Measurements from ENCODE around the gene HSPA12B. TPM values are rescaled to one million over a fixed set of nuclear protein-coding genes. Genes with fewer than 3 reads are reported as not detected.

Gene HSPA12B
- total and polyA plus RNA-seq, 2 of the 13 experiments (the other 11 are each of a cell fraction or from before 2014, with no cell fraction given) = 0.01 TPM; not detected in 1

DNA sequence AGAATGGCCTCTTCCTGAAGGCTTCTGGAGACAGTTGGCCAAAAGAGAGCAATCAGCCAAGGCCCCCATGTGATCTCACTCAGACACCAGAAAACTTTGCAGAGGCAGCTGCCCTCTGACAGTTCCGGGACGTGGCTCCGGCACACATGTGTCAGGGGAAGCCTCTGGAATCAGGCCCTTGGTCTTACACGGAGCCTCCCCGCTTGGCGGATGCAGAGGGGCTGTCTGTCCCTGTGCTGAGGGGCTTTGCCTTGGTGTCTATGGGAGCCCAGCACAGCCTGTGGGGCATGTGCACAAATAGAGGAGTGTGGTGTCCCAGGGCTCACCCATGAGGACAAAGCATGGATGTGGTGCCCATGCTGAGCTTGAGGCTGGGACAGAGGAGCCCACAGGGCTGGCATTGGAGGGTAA, 33.9 kb upstream of the HSPA12B start (continued):
- TF ChIP-seq, protein P1, sequence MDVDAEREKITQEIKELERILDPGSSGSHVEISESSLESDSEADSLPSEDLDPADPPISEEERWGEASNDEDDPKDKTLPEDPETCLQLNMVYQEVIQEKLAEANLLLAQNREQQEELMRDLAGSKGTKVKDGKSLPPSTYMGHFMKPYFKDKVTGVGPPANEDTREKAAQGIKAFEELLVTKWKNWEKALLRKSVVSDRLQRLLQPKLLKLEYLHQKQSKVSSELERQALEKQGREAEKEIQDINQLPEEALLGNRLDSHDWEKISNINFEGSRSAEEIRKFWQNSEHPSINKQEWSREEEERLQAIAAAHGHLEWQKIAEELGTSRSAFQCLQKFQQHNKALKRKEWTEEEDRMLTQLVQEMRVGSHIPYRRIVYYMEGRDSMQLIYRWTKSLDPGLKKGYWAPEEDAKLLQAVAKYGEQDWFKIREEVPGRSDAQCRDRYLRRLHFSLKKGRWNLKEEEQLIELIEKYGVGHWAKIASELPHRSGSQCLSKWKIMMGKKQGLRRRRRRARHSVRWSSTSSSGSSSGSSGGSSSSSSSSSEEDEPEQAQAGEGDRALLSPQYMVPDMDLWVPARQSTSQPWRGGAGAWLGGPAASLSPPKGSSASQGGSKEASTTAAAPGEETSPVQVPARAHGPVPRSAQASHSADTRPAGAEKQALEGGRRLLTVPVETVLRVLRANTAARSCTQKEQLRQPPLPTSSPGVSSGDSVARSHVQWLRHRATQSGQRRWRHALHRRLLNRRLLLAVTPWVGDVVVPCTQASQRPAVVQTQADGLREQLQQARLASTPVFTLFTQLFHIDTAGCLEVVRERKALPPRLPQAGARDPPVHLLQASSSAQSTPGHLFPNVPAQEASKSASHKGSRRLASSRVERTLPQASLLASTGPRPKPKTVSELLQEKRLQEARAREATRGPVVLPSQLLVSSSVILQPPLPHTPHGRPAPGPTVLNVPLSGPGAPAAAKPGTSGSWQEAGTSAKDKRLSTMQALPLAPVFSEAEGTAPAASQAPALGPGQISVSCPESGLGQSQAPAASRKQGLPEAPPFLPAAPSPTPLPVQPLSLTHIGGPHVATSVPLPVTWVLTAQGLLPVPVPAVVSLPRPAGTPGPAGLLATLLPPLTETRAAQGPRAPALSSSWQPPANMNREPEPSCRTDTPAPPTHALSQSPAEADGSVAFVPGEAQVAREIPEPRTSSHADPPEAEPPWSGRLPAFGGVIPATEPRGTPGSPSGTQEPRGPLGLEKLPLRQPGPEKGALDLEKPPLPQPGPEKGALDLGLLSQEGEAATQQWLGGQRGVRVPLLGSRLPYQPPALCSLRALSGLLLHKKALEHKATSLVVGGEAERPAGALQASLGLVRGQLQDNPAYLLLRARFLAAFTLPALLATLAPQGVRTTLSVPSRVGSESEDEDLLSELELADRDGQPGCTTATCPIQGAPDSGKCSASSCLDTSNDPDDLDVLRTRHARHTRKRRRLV (CRISPR knock-in tag; IDR thresholded peaks at IDR 0.05) = no peak

DNA sequence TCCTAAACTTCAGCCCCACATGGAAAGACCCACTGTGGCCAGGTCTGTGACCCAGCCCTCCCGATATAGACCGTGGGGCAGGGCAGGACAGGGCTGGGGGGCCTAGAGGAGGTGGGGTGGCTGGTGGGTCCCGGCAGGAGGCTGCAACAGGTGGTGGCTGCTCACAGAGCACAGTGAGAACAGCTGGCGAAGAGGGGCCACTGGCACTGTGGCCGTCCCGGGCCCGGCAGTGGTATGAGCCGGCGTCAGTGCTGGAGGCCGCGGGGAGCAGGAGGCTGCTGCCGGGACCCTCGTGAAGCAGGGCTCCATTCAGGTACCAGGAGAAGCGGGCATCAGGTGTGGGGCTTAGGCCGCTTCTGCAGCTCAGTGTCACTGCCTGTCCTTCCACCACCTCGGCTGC, 33.4 kb upstream of the HSPA12B start:
- H3K27me3 ChIP-seq (ENCODE audit: control insufficient read depth in 1 of 2, insufficient read depth in 2 of 2, low read length in 2 of 2) = peaks cover 21 to 52% of the 10 kb centered on the region in 2 experiments; a peak in 3 of 5 replicates
- no TSS peak for BruUV-seq (replicated peaks)
- peaks cover 22% of the 10 kb centered on the region for H3K4me1 ChIP-seq (ENCODE audit: insufficient read depth, low read length)
- ChIA-PET CTCF (ENCODE audit: low intra/inter-chr PET ratio, low total read pairs) (no interaction called here), POLR2A (interaction anchor here (0.6 kb wide), 1 partner anchor 36 kb away, joined by 3 read pairs; no protein-coding TSS in a partner anchor)
- ATAC-seq = no peak; the same call in 2 of the 3 replicates
- H3K9me3 ChIP-seq (ENCODE audit: low read length) = peaks cover 5% of the 10 kb centered on the region; the same call in 1 of the 2 replicates
- DNase-seq (ENCODE audit: low spot score) = no peak
- H3K27ac ChIP-seq (ENCODE audit: extremely low read length, insufficient read depth, low read length) = no peak overlapping the region
- H3K9ac ChIP-seq (ENCODE audit: insufficient read depth, low read depth, low read length) = no peak overlapping the region
- in situ Hi-C loops (cut with HindIII; ENCODE audit: extremely low pct_ligation_motif_present, low pct_unique_long_range_greater_than_20kb) (no loop called here), intact Hi-C loops (cut with micrococcal nuclease; ENCODE audit: unreplicated experiment) (no loop called here)
- no peak for TF ChIP-seq FOXM1 (CRISPR knock-in tag; IDR thresholded peaks at IDR 0.05)
- WGBS (ENCODE audit: low lambda C conversion rate) = 20% methylated on average over 7 of the region's 16 CpGs
- no peak overlapping the region for H3K4me3 ChIP-seq (replicated peaks in 1 of 3; ENCODE audit: insufficient read depth in 1 of 3, low read depth in 2 of 3, low read length in 3 of 3)
- H3K79me2 ChIP-seq (ENCODE audit: insufficient read depth, low read length) = no peaks in the 10 kb centered on the region
- H3K36me3 ChIP-seq (replicated peaks in 1 of 2; ENCODE audit: control insufficient read depth in 1 of 2, insufficient read depth in 2 of 2, low read length in 2 of 2) = no peaks in the 10 kb centered on the region
- no peaks in the 10 kb centered on the region for H4K20me1 ChIP-seq (ENCODE audit: insufficient read depth, low read length)
- H2AFZ ChIP-seq (ENCODE audit: low read length) = no peak overlapping the region
- no peak for FAIRE-seq
- no peak overlapping the region for H3K4me2 ChIP-seq (ENCODE audit: low read depth, low read length)

Measured in HepG2 (cell line).